22Rv1 (cell line): Measurements from ENCODE around the gene SLC9A9.
"Not testable (repeated sequence)": the region's sequence is repeated elsewhere in the genome, so short reads cannot be mapped to it uniquely, and the experiment has no call there.

ENCODE experiments used
- H3K27ac ChIP-seq: fragments of 450-650 bp; 2 replicates; pipeline ENCODE4 v1.5.1; 2017
- ZFX ChIP-seq: fragments of 450-650 bp; IDR thresholded peaks from 2 replicates; pipeline ENCODE4 v1.6.1; 2017; ENCODE audit warnings: antibody characterized with exemption, borderline replicate concordance
- TF ChIP-seq, protein P1 (sequence below): fragments of 450-650 bp; IDR thresholded peaks from 2 replicates; pipeline ENCODE4 v1.5.1; 2017; ENCODE audit warnings: mild to moderate bottlenecking

SLC9A9 gene

GRCh38 chr3:143288944-143289343, 559.3 kb downstream of the SLC9A9 start:
- no peak for TF ChIP-seq ZFX
- no peak overlapping the region for H3K27ac ChIP-seq

- H3K27ac ChIP-seq, result no peak overlapping the region
- TF ChIP-seq, protein P1, sequence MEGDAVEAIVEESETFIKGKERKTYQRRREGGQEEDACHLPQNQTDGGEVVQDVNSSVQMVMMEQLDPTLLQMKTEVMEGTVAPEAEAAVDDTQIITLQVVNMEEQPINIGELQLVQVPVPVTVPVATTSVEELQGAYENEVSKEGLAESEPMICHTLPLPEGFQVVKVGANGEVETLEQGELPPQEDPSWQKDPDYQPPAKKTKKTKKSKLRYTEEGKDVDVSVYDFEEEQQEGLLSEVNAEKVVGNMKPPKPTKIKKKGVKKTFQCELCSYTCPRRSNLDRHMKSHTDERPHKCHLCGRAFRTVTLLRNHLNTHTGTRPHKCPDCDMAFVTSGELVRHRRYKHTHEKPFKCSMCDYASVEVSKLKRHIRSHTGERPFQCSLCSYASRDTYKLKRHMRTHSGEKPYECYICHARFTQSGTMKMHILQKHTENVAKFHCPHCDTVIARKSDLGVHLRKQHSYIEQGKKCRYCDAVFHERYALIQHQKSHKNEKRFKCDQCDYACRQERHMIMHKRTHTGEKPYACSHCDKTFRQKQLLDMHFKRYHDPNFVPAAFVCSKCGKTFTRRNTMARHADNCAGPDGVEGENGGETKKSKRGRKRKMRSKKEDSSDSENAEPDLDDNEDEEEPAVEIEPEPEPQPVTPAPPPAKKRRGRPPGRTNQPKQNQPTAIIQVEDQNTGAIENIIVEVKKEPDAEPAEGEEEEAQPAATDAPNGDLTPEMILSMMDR, result no peak
- no peak for TF ChIP-seq ZFX
Observed at GRCh38 chr3:143287403-143287802, 560.9 kb downstream of the SLC9A9 start.

DNA sequence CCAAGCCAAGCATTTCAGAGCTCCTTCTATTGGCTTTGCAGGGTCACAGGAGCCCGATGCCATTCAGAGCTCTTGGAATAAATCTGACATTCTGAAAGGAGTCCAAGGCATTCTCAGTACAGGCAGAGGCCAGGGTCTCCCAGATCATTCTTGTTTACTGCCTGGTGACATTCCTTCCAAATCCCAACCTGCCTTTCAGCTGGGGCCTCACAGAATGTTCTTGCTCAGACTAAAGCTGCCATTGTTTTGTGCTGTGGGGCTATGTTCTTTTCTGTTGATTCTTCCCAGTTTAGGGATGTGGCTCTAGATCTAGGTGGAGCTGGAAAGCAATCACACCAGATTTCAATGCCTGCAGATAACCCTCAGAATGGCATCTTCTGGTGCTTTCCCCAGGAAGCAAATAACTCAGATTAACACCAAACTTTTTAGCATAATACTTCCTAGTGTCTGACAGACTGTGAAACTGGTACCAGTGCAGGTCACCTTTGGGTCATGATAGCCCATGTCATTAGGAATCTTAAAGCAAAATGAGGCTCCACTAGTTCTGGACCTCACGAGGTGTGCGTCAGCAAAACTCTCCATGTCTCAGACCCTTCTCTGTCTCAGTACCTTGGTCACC, 561.8 kb downstream of the SLC9A9 start:
- H3K27ac ChIP-seq, result no peak overlapping the region
- TF ChIP-seq ZFX, result no peak
- TF ChIP-seq, protein P1, result no peak

GRCh38 chr3:143283432-143284128, 564.7 kb downstream of the SLC9A9 start:
- H3K27ac ChIP-seq, result no peak overlapping the region
- TF ChIP-seq, protein P1, result no peak
- no peak for TF ChIP-seq ZFX

DNA sequence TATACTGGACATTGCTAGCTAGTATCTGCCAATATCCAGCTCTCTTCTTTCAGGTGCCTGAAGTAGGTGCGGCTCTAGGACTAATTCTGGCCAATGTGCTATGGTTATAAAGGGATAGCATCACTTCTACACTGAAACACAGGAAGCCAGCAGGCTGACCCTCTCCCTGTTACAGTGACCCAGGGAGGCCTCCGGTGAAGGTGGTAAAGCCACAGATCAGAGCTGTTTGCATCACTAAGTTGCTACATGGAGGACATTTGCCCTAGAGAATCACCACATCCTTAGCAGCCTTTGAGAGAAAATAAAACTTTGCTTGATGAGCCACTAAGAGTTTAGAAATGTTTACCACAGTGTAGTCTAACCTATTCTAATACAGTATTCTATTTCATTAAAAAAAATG, 567.3 kb downstream of the SLC9A9 start:
- no peak overlapping the region for H3K27ac ChIP-seq
- TF ChIP-seq ZFX, result no peak

DNA sequence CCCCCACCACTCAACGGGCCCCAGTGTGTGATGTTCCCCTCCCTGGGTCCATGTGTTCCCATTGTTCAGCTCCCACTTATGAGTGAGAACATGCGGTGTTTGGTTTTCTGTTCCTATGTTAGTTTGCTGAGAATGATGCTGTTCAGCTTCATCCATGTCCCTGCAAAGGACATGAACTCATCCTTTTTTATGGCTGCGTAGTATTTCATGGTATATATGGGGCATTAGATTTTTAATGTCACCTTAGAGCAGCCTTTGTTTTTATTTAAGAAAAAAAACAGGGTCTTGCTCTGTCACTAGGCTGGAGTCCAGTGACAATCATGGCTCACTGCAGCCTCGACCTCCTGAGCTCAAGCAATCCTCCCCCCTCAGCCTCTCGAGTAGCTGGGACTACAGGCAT, 568.7 kb downstream of the SLC9A9 start:
- H3K27ac ChIP-seq, result not testable (repeated sequence)

- no peak overlapping the region for H3K27ac ChIP-seq
- TF ChIP-seq ZFX, result no peak
Observed at GRCh38 chr3:143278721-143279120, 569.5 kb downstream of the SLC9A9 start.

- H3K27ac ChIP-seq, result no peak overlapping the region
- TF ChIP-seq, protein P1, result no peak
Observed at GRCh38 chr3:143277531-143277930, 570.7 kb downstream of the SLC9A9 start.

DNA sequence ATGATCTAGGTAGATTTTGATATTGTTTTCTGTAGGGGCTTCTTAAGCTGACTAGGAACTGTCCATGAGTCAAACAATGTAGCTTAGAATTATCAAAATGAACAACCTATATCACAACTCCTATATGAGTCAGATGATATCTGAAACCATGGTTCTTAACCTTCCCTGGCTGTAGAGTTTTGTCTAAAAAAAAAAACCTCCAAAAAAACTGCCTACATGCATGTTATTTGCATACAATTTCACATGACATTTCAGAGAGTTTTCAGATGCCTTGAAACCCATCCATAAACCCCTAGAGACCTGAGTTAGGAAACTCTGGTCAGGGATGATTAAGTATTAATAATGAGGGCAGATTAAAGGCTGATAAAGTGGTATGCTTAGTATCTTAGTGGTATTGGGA, 571.7 kb downstream of the SLC9A9 start:
- TF ChIP-seq, protein P1, result no peak
- TF ChIP-seq ZFX, result no peak
- H3K27ac ChIP-seq, result no peak overlapping the region
